ENCODE data around the gene TSPAN32. TPM values are rescaled to one million over a fixed set of nuclear protein-coding genes. Genes with fewer than 3 reads are reported as not detected.
A peak's percentile ranks its signal among the peaks of the same experiment; 100 is the strongest.

Gene TSPAN32
- total RNA-seq, 1 donor from 2014 or later = 4.3 TPM

- DNase-seq (ENCODE audit: low spot score) = no peak
These were observed 12.5 kb upstream of the TSPAN32 start for GRCh38 chr11:2289350-2289749.

- DNase-seq (ENCODE audit: low spot score) = no peak
These were observed 12.0 kb upstream of the TSPAN32 start for GRCh38 chr11:2289859-2290258.

- no peak for DNase-seq (ENCODE audit: low spot score)
These were observed 11.4 kb upstream of the TSPAN32 start for GRCh38 chr11:2290351-2290841.

- no peak for DNase-seq (ENCODE audit: low spot score)
These were observed 8.3 kb upstream of the TSPAN32 start for GRCh38 chr11:2293531-2293971.

GRCh38 chr11:2293984-2294925 is 7.6 kb upstream of the TSPAN32 start:
- DNase-seq (ENCODE audit: low spot score) = peak; percentile 26

- no peak for DNase-seq (ENCODE audit: low spot score)
These were observed 6.9 kb upstream of the TSPAN32 start for GRCh38 chr11:2294926-2295290.

- no peak for DNase-seq (ENCODE audit: low spot score)
These were observed 5.6 kb upstream of the TSPAN32 start for GRCh38 chr11:2295971-2296912.

- peak; percentile 40 for DNase-seq (ENCODE audit: low spot score)
These were observed 4.7 kb upstream of the TSPAN32 start for GRCh38 chr11:2296913-2297622.

GRCh38 chr11:2297623-2298030 is 4.2 kb upstream of the TSPAN32 start:
- DNase-seq (ENCODE audit: low spot score) = no peak

- DNase-seq (ENCODE audit: low spot score) = no peak
These were observed 3.5 kb upstream of the TSPAN32 start for GRCh38 chr11:2298131-2298794.

- peak; percentile 62 for DNase-seq (ENCODE audit: low spot score)
These were observed 2.7 kb upstream of the TSPAN32 start for GRCh38 chr11:2298795-2299761.

- no peak for DNase-seq (ENCODE audit: low spot score)
These were observed 2.0 kb upstream of the TSPAN32 start for GRCh38 chr11:2299773-2300172.

GRCh38 chr11:2300290-2300935 is 1.4 kb upstream of the TSPAN32 start:
- DNase-seq (ENCODE audit: low spot score) = peak; percentile 44

GRCh38 chr11:2300936-2301630 is 730 bp upstream of the TSPAN32 start:
- DNase-seq (ENCODE audit: low spot score) = peak; percentile 41

- DNase-seq (ENCODE audit: low spot score) = no peak
These were observed 588 bp downstream of the TSPAN32 start for GRCh38 chr11:2302306-2302895.

- no peak for DNase-seq (ENCODE audit: low spot score)
These were observed 1.2 kb downstream of the TSPAN32 start for GRCh38 chr11:2302896-2303626.
